HG03159 (cell line): Measurements from ENCODE around the gene ZNF354C.
"Not testable (repeated sequence)": the region's sequence is repeated elsewhere in the genome, so short reads cannot be mapped to it uniquely, and the experiment has no call there.

Experiments used
- ATAC-seq: cut with Tn5 transposase; IDR thresholded peaks from one replicate; pipeline ENCODE4 v1.9.1; 2021; ENCODE audit warnings: mild to moderate bottlenecking, moderate library complexity; ENCODE audit not compliant: unreplicated experiment

ZNF354C gene

DNA sequence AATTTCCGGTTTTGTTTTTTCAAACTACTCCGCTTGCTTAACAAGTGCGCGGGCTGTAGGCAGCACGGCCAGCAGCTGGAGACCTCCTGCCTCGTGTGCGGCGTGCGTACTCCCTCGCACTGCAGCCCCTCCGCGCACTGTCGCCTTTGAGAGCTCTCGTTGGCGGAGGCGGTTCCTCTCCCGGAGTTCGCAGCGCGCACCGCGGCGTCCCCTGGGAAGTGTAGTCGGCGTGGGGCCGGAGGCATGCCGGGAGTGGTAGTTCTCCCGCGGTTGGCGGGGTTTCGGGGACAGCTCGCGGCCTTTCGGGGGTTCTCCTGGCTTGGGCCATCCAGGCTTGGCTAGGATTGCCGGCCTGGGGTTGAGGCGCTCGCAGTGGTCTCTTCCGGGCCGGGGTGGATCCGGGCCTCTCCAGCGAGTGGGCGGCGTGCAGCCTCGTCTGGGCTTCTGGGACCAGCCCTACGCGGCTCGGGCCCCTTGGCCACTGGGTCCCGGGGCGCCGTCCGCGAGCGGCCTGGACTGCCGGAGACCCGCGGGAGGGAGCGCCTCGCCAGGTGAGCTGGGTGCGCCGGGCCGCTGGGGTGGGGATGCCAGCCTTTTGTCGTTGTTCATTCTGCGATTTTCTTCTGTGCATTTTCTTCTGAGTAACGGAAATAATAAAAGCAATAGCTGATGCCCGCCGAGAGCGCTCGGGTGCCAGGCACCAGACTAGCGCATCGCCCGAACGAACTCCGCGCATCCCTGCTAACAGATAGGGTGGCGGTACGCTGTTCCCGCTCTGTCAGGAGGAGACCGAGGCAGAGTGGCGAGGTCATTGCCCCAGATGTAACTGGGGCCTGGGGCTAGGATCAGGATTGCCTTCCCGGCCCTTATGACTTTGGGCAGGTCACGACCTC lies at the start of gene ZNF354C:
ZNF354C (plus strand) TSS at position 258 of the 893 bp plus-strand sequence. CDS start 1,696 bp downstream, outside the sequence.
- ATAC-seq = peak; percentile 91

DNA sequence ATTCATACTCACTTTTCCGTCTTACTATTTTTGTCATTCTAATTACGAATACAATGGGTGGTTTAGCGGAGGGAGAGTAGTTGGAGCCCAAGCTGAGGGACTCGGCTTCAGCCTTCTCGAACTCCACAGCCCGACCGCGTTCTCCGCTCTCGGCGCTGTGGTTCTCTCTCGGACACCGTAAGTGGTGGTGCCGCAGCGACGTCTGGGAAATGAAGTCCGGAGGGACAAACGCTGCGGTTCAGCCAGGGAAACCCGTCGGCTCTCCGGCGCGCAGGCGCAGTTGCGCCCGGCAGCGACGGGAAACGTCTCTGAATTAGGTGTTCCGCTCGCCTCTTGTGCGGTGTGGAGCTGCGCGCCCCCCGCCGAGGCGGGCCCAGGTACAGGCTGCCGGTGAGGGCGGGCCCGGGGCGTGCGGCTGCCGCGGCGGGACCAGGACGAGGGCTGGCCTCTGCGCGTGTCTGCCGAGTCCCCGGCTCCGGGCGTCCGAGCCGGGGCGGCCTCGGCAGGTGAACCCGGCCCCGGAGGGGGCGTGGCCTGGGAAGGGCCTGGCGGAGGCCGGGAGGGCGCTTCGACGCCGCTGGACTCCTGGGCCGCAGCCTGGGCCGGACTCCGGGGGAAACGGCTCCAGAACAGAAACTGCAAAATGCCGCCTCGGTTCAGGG lies 36.5 kb upstream of the ZNF354C start, which contains the start of gene ZNF879:
ZNF879 (plus strand) TSS at position 277 of the 662 bp plus-strand sequence. CDS start 1,201 bp downstream, outside the sequence.
- ATAC-seq = peak; percentile 88

DNA sequence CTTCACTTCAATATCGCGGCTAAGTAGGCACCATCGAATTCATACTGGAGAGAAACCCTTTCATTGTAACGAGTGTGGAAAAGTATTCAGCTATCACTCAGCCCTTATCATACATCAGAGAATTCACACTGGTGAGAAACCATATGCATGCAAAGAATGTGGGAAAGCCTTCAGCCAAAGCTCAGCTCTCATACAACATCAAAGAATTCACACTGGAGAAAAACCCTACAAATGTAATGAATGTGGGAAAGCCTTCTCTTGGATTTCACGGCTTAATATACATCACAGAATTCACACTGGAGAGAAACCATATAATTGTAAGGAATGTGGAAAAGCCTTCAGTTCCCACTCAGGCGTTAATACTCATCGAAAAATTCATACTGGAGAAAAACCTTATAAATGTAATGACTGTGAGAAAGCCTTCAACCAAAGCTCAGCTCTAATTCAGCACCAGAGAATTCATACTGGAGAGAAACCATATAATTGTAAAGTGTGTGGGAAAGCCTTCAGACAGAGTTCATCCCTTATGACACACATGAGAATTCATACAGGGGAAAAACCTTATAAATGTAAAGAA lies 27.1 kb upstream of the ZNF354C start:
- ATAC-seq = no peak

DNA sequence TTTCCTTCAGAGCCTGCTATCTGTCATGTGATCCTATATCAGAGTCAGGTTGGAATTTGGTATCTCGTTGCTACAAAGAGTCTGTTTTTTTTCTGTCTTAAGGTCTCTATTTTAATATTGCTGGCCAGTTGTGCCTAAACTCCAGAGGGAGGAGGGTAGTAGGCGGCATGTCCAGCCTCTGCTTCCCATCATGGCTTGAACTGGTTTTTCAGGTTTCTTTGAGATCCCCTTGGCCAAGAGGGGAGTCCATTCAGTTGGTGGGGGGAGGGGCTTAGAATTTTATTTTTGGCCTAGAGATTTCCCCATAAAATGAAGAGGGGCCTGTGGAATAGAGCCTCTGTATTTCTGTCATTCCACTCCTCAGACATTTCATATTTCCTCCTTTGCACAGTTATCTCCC lies 15.4 kb upstream of the ZNF354C start:
- ATAC-seq = no peak

DNA sequence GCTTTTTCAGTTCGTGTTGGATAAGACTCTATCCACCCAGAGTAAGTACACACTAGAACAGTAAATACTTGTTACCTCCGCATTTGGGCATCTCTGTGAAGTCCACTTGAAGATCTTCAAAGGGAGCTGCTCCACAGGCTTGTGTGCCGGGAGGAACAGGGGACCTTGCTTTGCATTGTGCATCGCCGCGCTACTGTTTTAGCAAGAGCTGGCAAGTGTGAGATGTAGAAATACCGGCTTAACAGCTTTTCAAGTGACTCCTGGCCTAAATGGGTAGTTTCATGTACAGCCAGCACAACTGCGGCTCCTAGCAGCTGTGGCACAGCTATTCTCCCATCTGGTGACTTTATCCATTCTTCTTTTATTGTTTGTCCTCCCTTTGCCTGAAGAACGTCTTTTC lies 8.4 kb upstream of the ZNF354C start:
- ATAC-seq = no peak

DNA sequence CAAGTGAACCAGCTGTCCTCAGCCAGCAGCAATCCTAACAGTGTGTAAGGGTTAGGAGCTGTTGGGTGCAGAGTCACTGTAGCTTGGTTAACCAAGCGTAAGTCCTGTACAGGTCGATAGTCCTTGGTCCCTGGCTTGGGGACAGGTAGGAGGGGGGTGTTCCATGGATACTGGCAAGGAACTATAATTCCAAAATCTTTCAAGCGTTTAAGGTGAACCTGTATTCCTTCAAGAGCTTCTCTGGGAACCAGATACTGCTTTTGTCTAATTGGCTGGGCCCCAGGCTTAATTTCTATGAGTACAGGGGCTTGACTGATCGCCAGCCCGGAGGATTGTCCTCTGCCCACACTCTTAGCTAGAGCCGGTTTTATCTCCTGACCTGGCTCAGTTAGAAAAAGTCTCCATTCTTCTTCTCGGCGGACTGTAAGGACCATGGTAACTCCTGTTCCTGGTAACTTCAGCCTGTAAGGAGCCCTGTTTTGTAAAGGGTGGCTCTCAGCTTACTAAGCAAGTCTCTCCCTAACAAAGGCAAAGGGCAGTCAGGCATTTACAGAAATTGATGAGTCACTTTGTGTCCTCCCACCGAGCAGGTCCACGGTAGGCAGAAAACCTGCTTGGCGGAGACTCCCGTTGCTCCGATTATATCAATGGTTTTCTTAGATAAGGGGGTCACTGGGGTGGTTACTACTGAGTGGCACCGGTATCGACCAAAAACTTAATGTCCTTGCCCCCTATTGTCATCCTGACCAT lies 6.0 kb upstream of the ZNF354C start:
- no peak for ATAC-seq

DNA sequence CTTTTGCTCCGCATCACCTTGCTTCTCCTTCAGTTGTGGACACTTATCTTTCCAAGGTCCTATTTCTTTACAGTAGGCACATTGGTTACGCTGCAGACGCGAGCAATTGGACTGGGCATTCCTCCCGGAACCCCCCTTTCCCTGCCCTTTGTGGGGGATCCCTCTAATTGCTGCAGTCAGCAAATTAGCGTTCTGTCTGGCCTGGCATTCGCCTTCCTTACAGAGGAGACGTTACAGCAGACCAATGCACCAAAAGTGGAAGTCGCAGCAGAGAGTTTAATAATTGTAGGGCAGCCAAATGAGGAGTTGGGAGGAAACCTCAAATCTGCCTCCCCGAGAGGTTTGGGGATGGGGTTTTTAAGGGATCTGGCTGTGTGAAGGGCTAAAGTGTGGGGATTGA lies 5.3 kb upstream of the ZNF354C start:
- no peak for ATAC-seq

DNA sequence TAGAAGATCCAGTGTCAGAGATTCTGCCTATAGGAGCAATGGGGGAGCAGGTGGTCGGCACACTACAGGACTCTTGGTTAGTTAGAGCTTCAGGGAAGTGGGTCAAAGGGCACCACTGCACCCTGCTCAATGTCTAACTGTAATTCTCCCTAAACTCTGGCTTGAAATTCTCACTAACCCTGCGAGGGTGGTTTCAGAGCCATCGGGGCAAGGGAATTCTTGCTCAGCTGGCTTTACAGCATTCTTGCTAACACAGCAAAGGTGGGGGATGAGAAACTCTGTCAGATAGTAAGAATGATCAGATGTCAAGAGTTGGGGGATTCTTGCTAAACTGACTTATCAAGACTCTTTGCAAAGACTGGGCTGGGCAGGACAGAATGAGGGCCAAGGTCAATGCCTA lies 4.7 kb upstream of the ZNF354C start:
- no peak for ATAC-seq

DNA sequence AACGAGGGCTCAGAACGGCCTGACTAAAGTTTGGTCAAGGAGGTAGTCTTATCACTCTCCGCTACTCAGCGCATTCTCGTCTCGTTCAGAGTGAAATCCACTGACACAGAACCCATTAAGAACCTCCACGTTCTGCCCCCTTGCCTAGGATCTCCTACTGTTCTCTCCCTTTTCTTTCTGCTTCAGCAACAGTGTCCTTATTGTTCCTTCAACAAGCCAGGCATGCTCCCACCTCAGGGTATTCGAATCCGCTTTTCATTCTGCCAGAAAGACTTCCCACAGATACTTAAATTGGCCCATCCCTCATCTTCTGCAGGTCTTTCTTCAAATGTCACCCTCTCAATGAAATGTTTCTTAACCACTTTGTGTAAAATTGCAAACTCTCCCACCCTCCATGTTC lies 4.3 kb upstream of the ZNF354C start:
- no peak for ATAC-seq

DNA sequence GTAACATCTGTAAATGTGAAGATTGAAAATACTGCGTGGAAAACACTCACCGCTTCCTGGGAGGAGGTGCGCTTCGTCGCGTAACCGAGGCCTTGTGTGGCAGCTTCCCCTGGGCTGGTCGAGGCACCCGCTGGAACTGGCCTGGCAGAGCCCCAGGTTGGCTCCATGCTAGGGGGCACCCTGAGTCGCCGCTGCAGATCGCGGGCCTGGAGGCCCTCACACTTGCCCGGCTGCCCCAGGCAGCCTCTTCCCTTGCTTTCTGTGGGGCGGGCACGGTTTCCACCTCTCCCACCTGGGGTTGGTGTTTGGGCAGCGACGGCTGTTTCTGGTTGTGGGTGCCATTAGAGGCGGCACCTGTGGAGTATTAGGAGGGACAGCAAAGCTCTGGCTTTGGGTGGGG lies 852 bp downstream of the ZNF354C start:
- ATAC-seq = no peak

DNA sequence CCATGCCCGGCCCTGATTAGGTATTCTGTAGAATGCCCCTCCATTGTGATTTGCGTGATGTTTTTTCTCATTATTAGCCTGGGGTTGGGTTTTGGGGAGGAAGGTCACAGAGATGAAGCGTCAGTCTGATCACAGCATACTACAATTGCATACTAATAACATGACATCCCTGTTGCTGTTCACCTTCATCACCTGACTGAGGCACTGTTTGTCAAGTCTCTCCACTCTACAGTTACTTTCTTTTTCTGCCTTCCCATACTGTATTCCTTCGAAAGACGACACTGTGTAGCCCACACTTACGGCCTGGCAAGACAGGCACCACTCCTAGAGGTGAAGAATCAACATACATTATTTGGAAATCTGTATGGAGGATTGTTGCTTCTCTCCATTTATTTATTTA lies 5.5 kb downstream of the ZNF354C start:
- no peak for ATAC-seq

DNA sequence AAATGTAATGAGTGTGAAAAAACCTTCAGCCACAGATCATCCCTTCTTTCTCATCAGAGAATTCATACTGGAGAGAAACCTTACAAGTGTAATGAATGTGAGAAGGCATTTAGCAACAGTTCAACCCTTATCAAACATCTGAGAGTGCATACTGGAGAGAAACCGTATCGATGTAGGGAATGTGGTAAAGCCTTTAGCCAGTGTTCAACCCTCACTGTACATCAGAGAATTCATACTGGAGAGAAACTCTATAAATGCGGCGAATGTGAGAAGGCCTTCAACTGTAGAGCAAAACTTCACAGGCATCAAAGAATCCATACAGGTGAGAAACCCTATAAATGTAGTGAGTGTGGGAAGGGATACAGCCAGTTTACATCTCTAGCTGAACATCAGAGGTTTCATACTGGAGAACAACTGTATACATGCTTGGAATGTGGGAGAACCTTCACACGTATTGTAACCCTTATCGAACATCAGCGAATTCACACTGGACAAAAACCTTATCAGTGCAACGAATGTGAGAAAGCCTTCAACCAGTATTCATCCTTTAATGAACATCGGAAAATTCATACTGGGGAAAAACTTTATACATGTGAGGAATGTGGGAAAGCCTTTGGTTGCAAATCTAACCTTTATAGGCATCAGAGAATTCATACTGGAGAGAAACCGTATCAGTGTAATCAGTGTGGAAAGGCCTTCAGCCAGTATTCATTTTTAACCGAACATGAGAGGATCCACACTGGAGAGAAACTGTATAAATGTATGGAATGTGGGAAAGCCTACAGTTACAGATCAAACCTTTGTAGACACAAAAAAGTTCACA lies 19.2 kb downstream of the ZNF354C start:
- ATAC-seq = no peak

DNA sequence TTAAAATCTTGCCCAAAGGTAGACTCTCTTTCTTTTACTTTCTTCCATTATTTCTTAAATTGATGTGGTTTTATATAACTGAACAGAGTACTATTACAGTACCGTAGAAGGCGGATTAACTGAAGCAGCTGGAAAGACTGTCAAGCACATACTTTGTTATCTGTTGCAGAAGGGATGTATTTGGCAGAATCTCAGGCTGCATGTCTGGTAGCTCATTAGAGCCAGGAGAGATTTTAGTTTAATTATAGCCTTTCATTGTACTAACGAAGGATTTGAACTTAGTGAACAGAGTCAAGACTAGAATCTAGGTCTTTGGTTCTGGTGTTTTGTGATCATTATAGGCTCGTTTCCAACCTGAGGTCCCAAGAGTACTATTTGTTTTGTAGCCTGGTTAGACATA lies 20.6 kb downstream of the ZNF354C start:
- no peak for ATAC-seq

DNA sequence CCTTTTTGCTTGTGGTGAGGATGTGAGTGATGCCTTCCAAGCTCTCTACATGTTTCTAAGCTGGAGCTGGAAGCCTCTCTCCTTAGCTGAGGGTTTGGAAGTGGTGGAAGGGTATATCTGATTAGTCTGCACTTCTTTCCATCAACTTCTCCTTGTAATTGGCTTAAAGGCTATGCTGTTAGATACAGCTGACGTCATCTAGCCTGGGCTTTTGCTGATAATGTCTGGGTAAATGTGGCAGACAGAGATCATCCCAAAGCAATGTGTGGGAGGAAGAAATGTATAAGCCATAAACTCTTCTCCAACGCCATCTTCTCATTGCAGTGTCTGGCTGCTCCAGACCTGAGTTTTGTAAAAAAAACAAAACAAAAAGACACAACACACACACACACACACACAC lies 29.3 kb downstream of the ZNF354C start:
- ATAC-seq = no peak

DNA sequence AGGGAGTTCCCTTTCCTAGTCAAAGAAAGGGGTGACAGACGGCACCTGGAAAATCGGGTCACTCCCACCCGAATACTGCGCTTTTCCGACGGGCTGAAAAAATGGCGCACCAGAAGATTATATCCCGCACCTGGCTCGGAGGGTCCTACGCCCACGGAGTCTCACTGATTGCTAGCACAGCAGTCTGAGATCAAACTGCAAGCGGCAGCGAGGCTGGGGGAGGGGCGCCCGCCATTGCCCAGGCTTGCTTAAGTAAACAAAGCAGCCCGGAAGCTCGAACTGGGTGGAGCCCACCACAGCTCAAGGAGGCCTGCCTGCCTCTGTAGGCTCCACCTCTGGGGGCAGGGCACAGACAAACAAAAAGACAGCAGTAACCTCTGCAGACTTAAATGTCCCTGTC lies 41.1 kb downstream of the ZNF354C start:
- ATAC-seq = not testable (repeated sequence)

DNA sequence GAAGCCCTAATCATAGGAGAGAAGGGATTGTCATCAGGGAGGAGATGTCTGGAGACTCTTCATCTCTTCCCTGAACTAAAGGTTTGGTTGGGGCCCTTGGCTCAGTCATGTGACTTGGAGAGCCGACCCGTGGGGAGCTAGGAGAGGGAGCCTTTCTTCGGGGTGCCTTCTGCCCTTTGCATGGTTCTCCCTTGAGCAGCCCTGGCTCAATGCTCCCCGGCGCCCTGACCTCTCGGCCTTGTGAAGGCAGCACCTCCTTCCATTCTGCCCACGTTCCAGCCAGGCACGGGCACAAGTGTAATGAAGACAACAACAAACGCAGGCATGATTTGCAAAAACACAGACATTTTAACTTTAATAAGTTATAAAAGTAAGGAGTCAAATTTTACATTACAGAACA lies 50.4 kb downstream of the ZNF354C start:
- ATAC-seq = no peak

DNA sequence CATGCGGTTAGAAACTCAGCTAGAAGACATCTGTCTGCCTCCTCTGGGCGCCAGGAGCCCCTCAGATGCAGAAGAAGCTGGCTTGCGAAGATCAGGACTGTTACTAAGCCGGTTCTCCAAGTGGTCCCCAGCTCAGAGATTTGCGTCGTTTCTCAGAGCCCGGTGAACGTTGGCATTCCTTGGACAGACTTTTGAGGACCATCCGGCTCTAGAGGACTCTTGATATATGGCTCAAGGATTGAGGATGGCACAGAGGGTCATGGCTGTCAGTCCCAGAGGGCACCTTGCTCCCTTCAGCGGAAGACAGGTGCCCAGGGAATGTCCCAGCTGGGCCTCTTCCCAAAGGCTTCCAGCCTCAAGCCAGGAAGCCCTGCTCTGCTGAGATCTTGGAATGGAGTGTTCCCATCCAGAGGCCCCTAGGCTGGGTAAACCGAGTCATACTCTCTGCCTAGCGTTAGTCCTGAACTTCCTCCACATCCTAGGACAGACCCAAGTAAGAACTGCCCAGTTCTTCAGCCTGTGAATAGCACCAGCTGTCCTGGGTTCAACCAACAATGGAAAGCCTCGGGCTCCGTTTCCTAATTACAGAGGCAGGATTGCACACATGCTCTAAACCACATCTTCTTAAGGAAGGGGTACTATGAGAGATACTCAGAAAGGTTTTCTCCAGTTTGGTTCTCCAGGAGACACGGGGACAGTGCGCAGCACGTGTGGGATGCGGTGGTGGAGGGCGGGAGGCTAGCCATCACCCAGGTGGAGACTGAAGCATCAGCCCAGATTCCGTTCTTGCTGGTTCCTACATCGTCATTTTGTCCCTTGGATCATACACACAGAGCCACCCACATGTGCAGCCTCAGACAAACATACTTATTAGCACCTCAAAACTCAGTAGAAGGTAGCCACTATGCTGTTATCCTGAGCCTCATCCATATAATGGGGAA lies 51.4 kb downstream of the ZNF354C start:
- ATAC-seq = no peak

DNA sequence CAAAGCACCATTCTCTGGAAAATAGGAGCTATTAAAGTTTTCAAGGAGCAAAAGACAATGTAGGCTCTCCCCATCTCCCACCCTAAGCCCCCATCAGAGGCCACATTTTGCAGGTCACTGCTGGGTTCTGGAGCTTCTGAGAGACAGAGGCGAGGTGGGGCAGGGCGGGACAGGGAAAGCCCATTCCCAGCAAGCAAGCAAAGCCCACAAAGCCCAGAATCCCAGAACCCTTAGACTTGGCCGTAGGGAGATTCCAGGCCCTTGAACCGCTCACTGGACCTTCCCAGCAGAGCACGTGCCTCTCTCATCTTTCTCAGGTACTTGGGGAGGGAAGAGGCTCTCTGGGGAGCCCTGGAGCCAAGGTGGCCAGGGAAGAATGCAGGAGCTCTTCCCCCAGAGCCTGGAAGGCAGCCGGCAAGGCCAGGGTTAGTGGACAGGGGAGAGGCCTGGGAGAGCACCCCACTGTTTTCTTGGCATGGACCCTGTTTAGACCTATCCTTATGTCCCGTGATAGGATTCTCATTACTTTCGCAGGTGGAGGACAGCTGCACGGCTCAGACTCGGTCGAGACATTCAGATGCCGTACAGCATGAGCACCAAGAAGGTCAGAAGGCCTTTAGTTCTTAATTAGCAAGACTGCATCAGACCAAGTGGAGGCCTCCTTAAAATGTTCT lies 52.4 kb downstream of the ZNF354C start:
- ATAC-seq = no peak

DNA sequence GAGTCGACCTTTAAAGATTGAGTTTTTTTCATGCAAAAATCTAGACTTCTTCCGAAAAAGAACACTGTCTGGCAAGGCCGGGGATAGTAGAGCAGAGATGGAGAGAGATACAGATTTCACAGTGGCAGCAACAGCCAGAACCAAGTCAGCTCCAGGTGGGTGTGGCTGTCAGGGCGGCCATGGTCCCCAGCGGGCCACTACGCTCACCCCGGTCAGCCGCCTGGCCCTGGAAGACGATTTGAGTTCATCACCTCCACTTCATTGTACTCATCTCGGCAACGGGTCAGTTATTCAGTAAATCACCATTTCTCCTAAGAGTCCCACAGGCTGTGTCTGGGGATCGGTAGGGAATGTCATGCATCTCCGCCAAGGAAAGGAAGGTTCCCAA lies 53.0 kb downstream of the ZNF354C start:
- ATAC-seq = no peak
